ENCODE results near the gene CYBC1. TPM values are rescaled to one million over a fixed set of nuclear protein-coding genes. Genes with fewer than 3 reads are reported as not detected.

Gene CYBC1
- total and polyA plus RNA-seq, 2 of the 8 experiments (the other 6 are each of a cell fraction or from before 2014, with no cell fraction given), result 74.6 to 81.4 TPM

- no peak overlapping the region for H3K18ac ChIP-seq (ENCODE audit: extremely low read depth, low read length)
- H3K14ac ChIP-seq (ENCODE audit: insufficient read length), result no peak overlapping the region
- H3K23ac ChIP-seq (ENCODE audit: insufficient read length), result no peak overlapping the region
- no peak overlapping the region for H2BK12ac ChIP-seq (ENCODE audit: low read depth, low read length)
- TF ChIP-seq SUZ12 (IDR thresholded peaks at IDR 0.05; ENCODE audit: low read length) (no peak), RAD21 (IDR thresholded peaks at IDR 0.05 in 1 of 2, conservative IDR thresholded peaks at IDR 0.05 in 1 of 2; ENCODE audit: low read depth in 2 of 2, low read length in 2 of 2) (peak; percentile 30 to 49), CTCF (IDR thresholded peaks at IDR 0.05; ENCODE audit: control extremely low read depth in 1 of 3, insufficient read depth in 1 of 3, low read depth in 1 of 3, low read length in 3 of 3) (peak; percentile 53 to 82 (median 76))
- no peak overlapping the region for H3K4me3 ChIP-seq (ENCODE audit: extremely low read depth in 1 of 4, insufficient read depth in 2 of 4, low read depth in 3 of 4, low read length in 4 of 4)
- H3K4me2 ChIP-seq (ENCODE audit: insufficient read depth in 1 of 2, low read depth in 2 of 2, low read length in 2 of 2), result no peak overlapping the region
- H2BK5ac ChIP-seq (ENCODE audit: low read depth, low read length), result no peak overlapping the region
- H3K79me2 ChIP-seq (ENCODE audit: control insufficient read depth in 1 of 2, insufficient read depth in 2 of 2, low read length in 2 of 2), result no peaks in the 10 kb centered on the region
- no peak overlapping the region for H4K5ac ChIP-seq (ENCODE audit: insufficient read length, low read depth, low read length)
- H3K27me3 ChIP-seq (replicated peaks in 1 of 4; ENCODE audit: control insufficient read depth in 3 of 4, extremely low read depth in 1 of 4, insufficient read depth in 3 of 4, low read length in 3 of 4), result no peaks in the 10 kb centered on the region
- no peak overlapping the region for H3K27ac ChIP-seq (ENCODE audit: low read depth, low read length)
- 87% methylated on average over 25 of the region's 25 CpGs; no CpG with 5 or more reads in 1 of the 2 experiments for WGBS, 2 experiments (ENCODE audit: extremely low coverage in 1 of 2, insufficient coverage in 1 of 2, insufficient read length in 1 of 2, insufficient replicate concordance in 2 of 2, low coverage in 1 of 2, low lambda C conversion rate in 2 of 2, missing lambda C conversion rate in 1 of 2)
- no peak overlapping the region for H2BK20ac ChIP-seq (ENCODE audit: low read length)
- H4K91ac ChIP-seq (replicated peaks; ENCODE audit: insufficient read length, low read length), result no peak overlapping the region
- H3K23me2 ChIP-seq (ENCODE audit: low read depth, low read length), result no peaks in the 10 kb centered on the region
- H3K9me3 ChIP-seq (ENCODE audit: insufficient read depth in 2 of 2, low read depth in 1 of 2, low read length in 1 of 2), result peaks cover 0 to 3% of the 10 kb centered on the region in 2 experiments; a peak in 1 of 4 replicates
- H2AFZ ChIP-seq (ENCODE audit: low read length), result no peak overlapping the region
- no peak for FAIRE-seq
- POLR2A ChIA-PET (ENCODE audit: partially characterized antibody), result interaction anchor here (0.7 to 1.3 kb wide), 4 partner anchors 9 to 41 kb away, joined by 3 to 4 read pairs (median 3); no protein-coding TSS in a partner anchor
- H3K56ac ChIP-seq (replicated peaks; ENCODE audit: insufficient read length, low read depth, low read length), result no peak overlapping the region
- no peak overlapping the region for H2BK120ac ChIP-seq (replicated peaks; ENCODE audit: low read depth, low read length)
- no peak overlapping the region for H2AK5ac ChIP-seq (ENCODE audit: low read depth, low read length)
- DNase-seq (ENCODE audit: low read depth in 1 of 2, low spot score in 2 of 2), result peak in 1 of 2 experiments; percentile 82
- no peaks in the 10 kb centered on the region; a peak in 1 of 7 replicates for H3K4me1 ChIP-seq (replicated peaks in 1 of 4; ENCODE audit: control insufficient read depth in 3 of 4, insufficient read depth in 4 of 4, low read length in 3 of 4)
- no peaks in the 10 kb centered on the region for H3K79me1 ChIP-seq (ENCODE audit: low read depth, low read length)
- no peak overlapping the region for H3K4ac ChIP-seq (replicated peaks; ENCODE audit: insufficient read length, low read depth, low read length)
- no peak overlapping the region for H3K9ac ChIP-seq (replicated peaks in 1 of 4; ENCODE audit: extremely low read depth in 1 of 4, low read depth in 3 of 4, low read length in 3 of 4)
- no peak overlapping the region; the same call in 1 of the 2 replicates for H4K8ac ChIP-seq (ENCODE audit: extremely low read depth, insufficient read depth, low read length)
- CTCF ChIA-PET (ENCODE audit: partially characterized antibody), result interaction anchor here (0.7 to 4.8 kb wide), 21 partner anchors 8 to 235 kb away, joined by 3 to 17 read pairs (median 4); no protein-coding TSS in a partner anchor
- no peak overlapping the region for H2BK15ac ChIP-seq (ENCODE audit: low read length)
- peaks cover 1 to 2% of the 10 kb centered on the region in 2 experiments for H4K20me1 ChIP-seq (replicated peaks in 1 of 2; ENCODE audit: control insufficient read depth in 1 of 2, insufficient read depth in 2 of 2, low read length in 2 of 2)
- peaks cover 0 to 2% (median 0%) of the 10 kb centered on the region in 4 experiments; a peak in 1 of 8 replicates for H3K36me3 ChIP-seq (ENCODE audit: control insufficient read depth in 2 of 4, insufficient read depth in 4 of 4, low read length in 3 of 4)
These were observed 26.3 kb downstream of the CYBC1 start for GRCh38 chr17:82424001-82424862.

All from H1 (cell line).